ENCODE data around the gene NFYC.

GRCh38 chr1:40663324-40664166 is 28.0 kb upstream of the NFYC start:
- TF ChIP-seq CTCF (IDR thresholded peaks at IDR 0.05) (no peak), POLR2A (IDR thresholded peaks at IDR 0.05; ENCODE audit: low read depth) (no peak)
